ENCODE measurements around the gene PTOV1. TPM values are rescaled to one million over a fixed set of nuclear protein-coding genes. Genes with fewer than 3 reads are reported as not detected.

PTOV1 gene
- total RNA-seq, 1 donor from 2014 or later, result 107 TPM

DNA sequence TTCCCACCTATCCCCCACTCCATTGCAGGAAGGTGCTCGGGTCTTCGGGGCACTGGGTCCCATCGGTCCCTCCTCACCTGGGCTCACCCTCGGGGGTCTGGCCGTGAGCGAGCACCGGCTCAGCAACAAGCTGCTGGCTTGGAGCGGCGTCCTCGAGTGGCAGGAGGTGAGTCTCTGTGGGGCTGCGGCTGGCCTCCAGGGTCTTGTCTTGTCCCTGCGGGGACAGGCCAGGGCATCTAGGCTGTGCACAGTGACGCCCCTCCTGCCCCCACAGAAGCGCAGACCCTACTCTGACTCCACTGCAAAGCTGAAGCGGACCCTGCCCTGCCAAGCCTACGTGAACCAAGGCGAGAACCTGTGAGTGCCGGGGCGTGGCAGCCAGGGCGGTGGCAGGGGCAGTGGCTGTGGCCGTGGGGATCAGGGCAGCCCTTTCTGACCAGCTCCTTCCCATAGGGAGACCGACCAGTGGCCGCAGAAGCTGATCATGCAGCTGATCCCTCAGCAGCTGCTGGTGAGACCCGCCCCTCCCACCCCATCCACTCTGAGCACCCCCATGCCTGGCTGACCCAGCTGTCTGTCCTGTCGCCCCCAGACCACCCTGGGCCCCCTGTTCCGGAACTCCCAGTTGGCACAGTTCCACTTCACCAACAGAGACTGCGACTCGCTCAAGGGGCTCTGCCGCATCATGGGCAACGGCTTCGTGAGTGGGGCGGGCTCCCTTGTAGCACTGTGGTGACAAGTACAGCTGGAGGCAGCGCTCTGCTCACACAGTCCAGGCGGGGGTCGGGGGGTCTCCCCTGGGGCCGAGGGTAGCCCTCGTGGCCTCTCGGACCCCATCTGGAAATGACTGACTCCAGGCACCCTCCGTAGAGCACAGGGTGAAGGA, 3.7 kb downstream of the PTOV1 start:
- TF ChIP-seq, protein P1, sequence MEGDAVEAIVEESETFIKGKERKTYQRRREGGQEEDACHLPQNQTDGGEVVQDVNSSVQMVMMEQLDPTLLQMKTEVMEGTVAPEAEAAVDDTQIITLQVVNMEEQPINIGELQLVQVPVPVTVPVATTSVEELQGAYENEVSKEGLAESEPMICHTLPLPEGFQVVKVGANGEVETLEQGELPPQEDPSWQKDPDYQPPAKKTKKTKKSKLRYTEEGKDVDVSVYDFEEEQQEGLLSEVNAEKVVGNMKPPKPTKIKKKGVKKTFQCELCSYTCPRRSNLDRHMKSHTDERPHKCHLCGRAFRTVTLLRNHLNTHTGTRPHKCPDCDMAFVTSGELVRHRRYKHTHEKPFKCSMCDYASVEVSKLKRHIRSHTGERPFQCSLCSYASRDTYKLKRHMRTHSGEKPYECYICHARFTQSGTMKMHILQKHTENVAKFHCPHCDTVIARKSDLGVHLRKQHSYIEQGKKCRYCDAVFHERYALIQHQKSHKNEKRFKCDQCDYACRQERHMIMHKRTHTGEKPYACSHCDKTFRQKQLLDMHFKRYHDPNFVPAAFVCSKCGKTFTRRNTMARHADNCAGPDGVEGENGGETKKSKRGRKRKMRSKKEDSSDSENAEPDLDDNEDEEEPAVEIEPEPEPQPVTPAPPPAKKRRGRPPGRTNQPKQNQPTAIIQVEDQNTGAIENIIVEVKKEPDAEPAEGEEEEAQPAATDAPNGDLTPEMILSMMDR (IDR thresholded peaks at IDR 0.05), result no peak
- DNase-seq (no peak), ATAC-seq (ENCODE audit: low read depth) (no peak)
- Mint-ChIP-seq H3K4me1 (peaks cover 36% of the 10 kb centered on the region), H3K9me3 (no peaks in the 10 kb centered on the region), H3K4me3 (no peak overlapping the region), H3K27ac (no peak overlapping the region), H3K36me3 (ENCODE audit: low read depth) (peaks cover 39% of the 10 kb centered on the region), H3K27me3 (no peaks in the 10 kb centered on the region)
- ChIA-PET POLR2A (interaction anchor here (0.5 to 2.2 kb wide), 7 partner anchors 9 to 75 kb away, joined by 3 to 9 read pairs (median 5); partner anchors contain the start of genes AKT1S1, FUZ, PNKP and TBC1D17), CTCF (no interaction called here)
- intact Hi-C loops (cut with micrococcal nuclease), result no loop called here

DNA sequence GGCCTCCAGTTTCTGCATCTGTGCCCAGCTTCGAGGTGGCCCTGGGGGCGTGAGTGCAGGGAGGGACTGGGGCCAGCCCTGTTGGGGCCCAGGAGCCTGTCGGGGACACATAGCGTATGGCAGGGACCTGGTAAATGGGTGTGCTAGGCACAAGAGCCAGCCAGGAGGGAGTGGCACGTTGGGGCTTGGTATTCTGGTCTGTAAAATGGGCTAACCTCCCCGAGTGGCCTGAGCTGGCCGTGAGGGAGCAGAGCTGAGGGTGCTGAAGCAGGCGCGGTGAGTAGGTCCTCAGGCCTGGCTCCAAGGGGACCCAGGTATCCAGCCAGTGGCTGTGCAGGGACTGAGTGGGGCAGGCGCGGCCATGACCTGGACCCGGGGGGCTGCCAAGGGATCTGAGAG, 4.3 kb downstream of the PTOV1 start:
- ChIA-PET CTCF (no interaction called here), POLR2A (interaction anchor here (1.1 to 2.2 kb wide), 2 partner anchors 14 to 75 kb away, joined by 3 to 9 read pairs; no protein-coding TSS in a partner anchor)
- TF ChIP-seq, protein P1 (IDR thresholded peaks at IDR 0.05), result no peak
- Mint-ChIP-seq H3K4me1 (peaks cover 29% of the 10 kb centered on the region), H3K36me3 (ENCODE audit: low read depth) (peaks cover 44% of the 10 kb centered on the region), H3K9me3 (no peaks in the 10 kb centered on the region), H3K27ac (peak overlapping the region; percentile 46), H3K27me3 (no peaks in the 10 kb centered on the region), H3K4me3 (no peak overlapping the region)
- ATAC-seq (ENCODE audit: low read depth) (no peak), DNase-seq (no peak)
- intact Hi-C loops (cut with micrococcal nuclease), result no loop called here

DNA sequence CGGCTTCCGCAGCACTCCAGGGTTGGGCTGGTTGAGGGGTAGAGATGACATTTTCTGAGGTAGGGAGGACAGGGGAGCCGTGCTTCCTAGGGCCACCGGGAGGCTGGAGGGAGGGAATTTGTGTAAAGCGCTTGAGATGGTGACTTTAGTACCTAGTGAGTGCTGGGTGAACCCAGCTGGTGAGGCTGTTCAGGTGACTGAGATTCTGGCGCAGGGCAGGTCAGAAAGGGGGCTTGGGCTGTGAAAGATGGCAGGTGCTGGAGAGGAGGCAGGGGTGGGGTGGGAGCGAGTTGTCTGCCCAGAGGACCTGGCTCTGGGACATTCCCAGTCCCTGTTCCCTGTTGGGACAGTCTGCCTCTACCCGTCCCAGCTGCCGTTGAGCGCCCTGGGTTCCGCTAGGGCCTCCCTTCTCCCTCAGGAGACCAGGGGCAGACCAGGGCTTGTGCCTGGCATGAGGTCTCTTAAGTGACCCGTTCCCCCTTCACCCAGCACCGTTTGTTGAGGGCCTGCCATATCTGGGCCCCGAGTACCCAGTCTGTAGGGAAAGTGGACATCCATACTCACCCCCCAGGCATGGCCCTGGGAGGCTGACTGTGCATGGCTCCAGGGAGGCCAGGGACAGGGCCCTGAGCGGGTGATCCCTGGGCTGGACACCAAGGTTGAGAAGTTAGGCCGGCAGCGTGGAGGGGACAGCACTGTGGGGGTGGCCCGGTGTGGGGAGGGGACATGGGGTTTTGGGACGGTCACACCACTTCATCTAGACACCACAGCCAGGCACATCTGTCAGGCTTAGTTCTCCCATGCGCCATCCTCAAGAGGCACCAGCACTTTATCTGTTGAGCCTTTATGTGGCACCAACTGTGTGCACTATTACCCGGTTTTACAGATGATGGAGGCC, 5.0 kb downstream of the PTOV1 start:
- Mint-ChIP-seq H3K4me1 (peaks cover 27% of the 10 kb centered on the region), H3K36me3 (ENCODE audit: low read depth) (peaks cover 49% of the 10 kb centered on the region), H3K27me3 (no peaks in the 10 kb centered on the region), H3K27ac (peak overlapping the region; percentile 18), H3K4me3 (no peak overlapping the region), H3K9me3 (no peaks in the 10 kb centered on the region)
- ChIA-PET POLR2A (interaction anchor here (1.1 to 2.2 kb wide), 2 partner anchors 13 to 74 kb away, joined by 3 to 9 read pairs; no protein-coding TSS in a partner anchor), CTCF (no interaction called here)
- intact Hi-C loops (cut with micrococcal nuclease), result no loop called here
- ATAC-seq (ENCODE audit: low read depth), result no peak
- no peak for DNase-seq
- TF ChIP-seq, protein P1 (IDR thresholded peaks at IDR 0.05), result no peak

DNA sequence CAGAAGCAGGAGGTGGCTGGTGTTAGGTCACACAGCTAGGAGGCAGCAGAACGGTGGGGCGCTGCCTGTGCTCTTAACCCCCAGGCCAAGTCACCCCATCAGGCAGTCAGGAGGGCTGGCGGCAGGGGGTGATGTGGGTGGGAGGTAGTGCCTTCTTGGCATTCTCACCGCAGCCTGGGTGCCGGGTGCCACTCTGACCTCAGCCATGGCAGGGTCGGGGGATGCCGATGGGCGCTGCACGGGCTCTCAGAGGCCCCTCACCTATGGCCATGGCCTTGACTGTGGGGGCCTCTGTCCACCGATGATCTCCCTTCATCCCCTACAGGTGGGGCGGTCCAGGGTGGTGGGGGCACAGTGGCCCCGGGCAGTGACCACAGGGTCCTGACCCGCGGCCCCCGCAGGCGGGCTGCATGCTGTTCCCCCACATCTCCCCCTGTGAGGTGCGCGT, 5.6 kb downstream of the PTOV1 start:
- H3K36me3 Mint-ChIP-seq (ENCODE audit: low read depth), result peaks cover 54% of the 10 kb centered on the region
- TF ChIP-seq, protein P1 (IDR thresholded peaks at IDR 0.05), result no peak
- H3K4me1 Mint-ChIP-seq, result peaks cover 27% of the 10 kb centered on the region
- POLR2A ChIA-PET, result no interaction called here
- DNase-seq (no peak), ATAC-seq (ENCODE audit: low read depth) (no peak)
- H3K27me3 Mint-ChIP-seq, result no peaks in the 10 kb centered on the region
- no peaks in the 10 kb centered on the region for H3K9me3 Mint-ChIP-seq
- no peak overlapping the region for H3K27ac Mint-ChIP-seq
- CTCF ChIA-PET, result no interaction called here
- H3K4me3 Mint-ChIP-seq, result no peak overlapping the region
- intact Hi-C loops (cut with micrococcal nuclease), result no loop called here

Measured in activated B cell treated with CpG ODN at 0.5 μM for 24 hours (primary cell).